ENCODE measurements around the gene SMIM13. TPM values are rescaled to one million over a fixed set of nuclear protein-coding genes. Genes with fewer than 3 reads are reported as not detected.

SMIM13 gene
- total and polyA plus RNA-seq, 2 experiments from 2014 or later: 8.9 to 9.6 TPM

GRCh38 chr6:11143394-11144371, 50.0 kb downstream of the SMIM13 start:
- no peaks in the 10 kb centered on the region for H3K27me3 ChIP-seq
- no peak for TF ChIP-seq CTCF (IDR thresholded peaks at IDR 0.05; ENCODE audit: low read depth, low read length)
- H3K27ac ChIP-seq: no peak overlapping the region
- H3K36me3 ChIP-seq: no peaks in the 10 kb centered on the region
- peak in 1 of 2 donors; percentile 93 for DNase-seq (ENCODE audit: low read depth in 1 of 2, low spot score in 1 of 2)
- no peaks in the 10 kb centered on the region for H3K4me1 ChIP-seq (ENCODE audit: low read depth)
- no peaks in the 10 kb centered on the region for H3K9me3 ChIP-seq (ENCODE audit: low read depth)
- no peak overlapping the region for H3K4me3 ChIP-seq

- Histone ChIP-seq H3K9me3 (ENCODE audit: low read depth) (no peaks in the 10 kb centered on the region), H3K4me3 (no peak overlapping the region), H3K27me3 (no peaks in the 10 kb centered on the region), H3K27ac (no peak overlapping the region), H3K4me1 (ENCODE audit: low read depth) (no peaks in the 10 kb centered on the region), H3K36me3 (no peaks in the 10 kb centered on the region)
- peak; percentile 80 to 81 for DNase-seq (ENCODE audit: low read depth in 1 of 2, low spot score in 1 of 2)
- TF ChIP-seq CTCF (IDR thresholded peaks at IDR 0.05; ENCODE audit: low read depth, low read length): peak; percentile 96
Observed at GRCh38 chr6:11144393-11144851, 50.8 kb downstream of the SMIM13 start.

- no peaks in the 10 kb centered on the region for H3K27me3 ChIP-seq
- no peak overlapping the region for H3K4me3 ChIP-seq
- H3K4me1 ChIP-seq (ENCODE audit: low read depth): no peaks in the 10 kb centered on the region
- no peak overlapping the region for H3K27ac ChIP-seq
- H3K36me3 ChIP-seq: no peaks in the 10 kb centered on the region
- no peaks in the 10 kb centered on the region for H3K9me3 ChIP-seq (ENCODE audit: low read depth)
- DNase-seq (ENCODE audit: low read depth in 1 of 2, low spot score in 1 of 2): peak in 1 of 2 donors; percentile 37
- TF ChIP-seq CTCF (IDR thresholded peaks at IDR 0.05; ENCODE audit: low read depth, low read length): no peak
Observed at GRCh38 chr6:11146117-11146826, 52.6 kb downstream of the SMIM13 start.

- no peaks in the 10 kb centered on the region for H3K4me1 ChIP-seq (ENCODE audit: low read depth)
- no peak for TF ChIP-seq CTCF (IDR thresholded peaks at IDR 0.05; ENCODE audit: low read depth, low read length)
- no peaks in the 10 kb centered on the region for H3K36me3 ChIP-seq
- H3K4me3 ChIP-seq: no peak overlapping the region
- peaks cover 3% of the 10 kb centered on the region for H3K9me3 ChIP-seq (ENCODE audit: low read depth)
- H3K27ac ChIP-seq: no peak overlapping the region
- no peak for DNase-seq (ENCODE audit: low read depth in 1 of 2, low spot score in 1 of 2)
- peaks cover 13% of the 10 kb centered on the region for H3K27me3 ChIP-seq
Observed at GRCh38 chr6:11149551-11149950, 55.9 kb downstream of the SMIM13 start.

- TF ChIP-seq CTCF (IDR thresholded peaks at IDR 0.05; ENCODE audit: low read depth, low read length): no peak
- no peaks in the 10 kb centered on the region for H3K36me3 ChIP-seq
- H3K27ac ChIP-seq: no peak overlapping the region
- no peak overlapping the region for H3K4me3 ChIP-seq
- no peak for DNase-seq (ENCODE audit: low read depth in 1 of 2, low spot score in 1 of 2)
- peaks cover 17% of the 10 kb centered on the region for H3K27me3 ChIP-seq
- no peaks in the 10 kb centered on the region for H3K4me1 ChIP-seq (ENCODE audit: low read depth)
- H3K9me3 ChIP-seq (ENCODE audit: low read depth): peaks cover 3% of the 10 kb centered on the region
Observed at GRCh38 chr6:11151488-11151887, 57.9 kb downstream of the SMIM13 start.
